Hepatocyte (in vitro differentiated cells): ENCODE results near the gene KRTAP10-2. TPM values are rescaled to one million over a fixed set of nuclear protein-coding genes. Genes with fewer than 3 reads are reported as not detected.
A peak's percentile ranks its signal among the peaks of the same experiment; 100 is the strongest.

ENCODE experiments used
- DNase-seq: peaks from one replicate; pipeline ENCODE4 v3.0.0-alpha.2; 2016; ENCODE audit warnings: low spot score
- H2AFZ ChIP-seq: fragments of 200-600 bp; sonication (generic); 2 replicates; pipeline ENCODE4 v1.6.0; 2016; ENCODE audit warnings: antibody characterized with exemption, mild to moderate bottlenecking
- H3K27ac ChIP-seq: fragments of 200-600 bp; sonication (generic); 2 replicates; pipeline ENCODE4 v1.5.1; 2016; ENCODE audit warnings: mild to moderate bottlenecking
- H3K27me3 ChIP-seq: fragments of 200-600 bp; sonication (generic); 2 replicates; pipeline ENCODE4 v1.6.1; 2016
- H3K36me3 ChIP-seq: fragments of 200-600 bp; sonication (generic); replicated peaks from 2 replicates; pipeline ENCODE4 v1.5.1; 2016; ENCODE audit warnings: low read depth; ENCODE audit not compliant: insufficient read depth
- H3K4me1 ChIP-seq: fragments of 200-600 bp; sonication (generic); 2 replicates; pipeline ENCODE4 v1.5.1; 2016; ENCODE audit warnings: mild to moderate bottlenecking, moderate library complexity; ENCODE audit not compliant: insufficient read depth
- H3K4me2 ChIP-seq: fragments of 200-600 bp; sonication (generic); 2 replicates; pipeline ENCODE4 v1.6.0; 2016
- H3K4me3 ChIP-seq: fragments of 200-600 bp; sonication (generic); 2 replicates; pipeline ENCODE4 v1.5.1; 2016; ENCODE audit warnings: mild to moderate bottlenecking
- H3K79me2 ChIP-seq: fragments of 200-600 bp; sonication (generic); 2 replicates; pipeline ENCODE4 v1.6.0; 2017; ENCODE audit warnings: mild to moderate bottlenecking
- H3K9me2 ChIP-seq: fragments of 200-600 bp; sonication (generic); replicated peaks from 2 replicates; pipeline ENCODE4 v1.6.0; 2017; ENCODE audit warnings: mild to moderate bottlenecking; ENCODE audit not compliant: insufficient read depth
- H3K9me3 ChIP-seq: fragments of 200-600 bp; sonication (generic); 2 replicates; pipeline ENCODE4 v1.5.1; 2016; ENCODE audit warnings: low read depth, mild to moderate bottlenecking
- H4K20me1 ChIP-seq: fragments of 200-600 bp; sonication (generic); 2 replicates; pipeline ENCODE4 v1.6.0; 2016; ENCODE audit warnings: mild to moderate bottlenecking; ENCODE audit not compliant: insufficient read depth, poor library complexity, severe bottlenecking
- EZH2 ChIP-seq: fragments of 200-600 bp; sonication (generic); IDR thresholded peaks from 2 replicates; pipeline ENCODE4 v1.6.1; 2016; ENCODE audit warnings: antibody characterized with exemption, mild to moderate bottlenecking, borderline replicate concordance
- EZH2phosphoT487 ChIP-seq: fragments of 200-600 bp; sonication (generic); IDR thresholded peaks from one replicate; pipeline ENCODE4 v1.6.1; 2018; ENCODE audit warnings: antibody characterized with exemption, mild to moderate bottlenecking, low read depth, moderate library complexity; ENCODE audit not compliant: unreplicated experiment, severe bottlenecking
- WGBS: methylation state at CpG from one replicate; pipeline ENCODE4 v1.1.6; 2016; ENCODE audit warnings: low lambda C conversion rate; ENCODE audit errors: missing lambda C conversion rate; 5-methylcytosine and 5-hydroxymethylcytosine counted together
- polyA plus RNA-seq: library from polyadenylated mRNA; unstranded; fragments of >200 nt; fragmentation: Nextera tagmentation; extraction: Ambion mirVana; gene quantifications from 2 replicates; pipeline ENCODE4 v1.2.1, GENCODE V29; 2016
- total RNA-seq: library from RNA; depleted of rRNA; stranded (reverse); fragments of >200 nt; gene quantifications from 2 replicates; pipeline ENCODE4 v1.2.3, GENCODE V29; 2014
- TF ChIP-seq, protein P1 (sequence below): fragments of 200-600 bp; sonication (generic); IDR thresholded peaks from 2 replicates; pipeline ENCODE4 v1.5.1; 2016; ENCODE audit warnings: antibody characterized with exemption, mild to moderate bottlenecking; ENCODE audit not compliant: poor library complexity

The KRTAP10-2 gene
- total and polyA plus RNA-seq, 2 experiments from 2014 or later, result not detected

DNA sequence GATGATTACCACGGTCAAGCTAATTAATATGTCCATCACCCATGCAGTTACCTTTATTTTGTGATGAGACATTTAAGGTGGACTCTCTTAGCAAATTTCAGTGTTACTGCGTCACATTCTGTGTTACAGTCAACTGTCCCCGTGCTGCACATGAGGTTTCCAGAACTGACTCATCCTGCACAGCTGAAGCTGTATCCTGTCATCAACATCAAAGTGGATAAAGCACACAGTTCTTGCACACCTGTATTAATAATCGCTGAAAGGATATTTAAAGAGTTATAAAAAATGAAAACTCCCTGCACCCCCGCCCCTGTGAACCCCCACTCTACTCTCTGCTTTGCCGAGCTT is 32.5 kb upstream of the KRTAP10-2 start:
- H3K27me3 ChIP-seq, result peaks cover 4% of the 10 kb centered on the region
- no peak overlapping the region for H2AFZ ChIP-seq
- no peak overlapping the region for H3K4me3 ChIP-seq
- 75% methylated on average over 6 of the region's 6 CpGs for WGBS
- no peaks in the 10 kb centered on the region for H3K4me1 ChIP-seq
- no peaks in the 10 kb centered on the region for H4K20me1 ChIP-seq
- H3K4me2 ChIP-seq, result no peak overlapping the region
- H3K9me2 ChIP-seq, result no peaks in the 10 kb centered on the region
- TF ChIP-seq, protein P1, sequence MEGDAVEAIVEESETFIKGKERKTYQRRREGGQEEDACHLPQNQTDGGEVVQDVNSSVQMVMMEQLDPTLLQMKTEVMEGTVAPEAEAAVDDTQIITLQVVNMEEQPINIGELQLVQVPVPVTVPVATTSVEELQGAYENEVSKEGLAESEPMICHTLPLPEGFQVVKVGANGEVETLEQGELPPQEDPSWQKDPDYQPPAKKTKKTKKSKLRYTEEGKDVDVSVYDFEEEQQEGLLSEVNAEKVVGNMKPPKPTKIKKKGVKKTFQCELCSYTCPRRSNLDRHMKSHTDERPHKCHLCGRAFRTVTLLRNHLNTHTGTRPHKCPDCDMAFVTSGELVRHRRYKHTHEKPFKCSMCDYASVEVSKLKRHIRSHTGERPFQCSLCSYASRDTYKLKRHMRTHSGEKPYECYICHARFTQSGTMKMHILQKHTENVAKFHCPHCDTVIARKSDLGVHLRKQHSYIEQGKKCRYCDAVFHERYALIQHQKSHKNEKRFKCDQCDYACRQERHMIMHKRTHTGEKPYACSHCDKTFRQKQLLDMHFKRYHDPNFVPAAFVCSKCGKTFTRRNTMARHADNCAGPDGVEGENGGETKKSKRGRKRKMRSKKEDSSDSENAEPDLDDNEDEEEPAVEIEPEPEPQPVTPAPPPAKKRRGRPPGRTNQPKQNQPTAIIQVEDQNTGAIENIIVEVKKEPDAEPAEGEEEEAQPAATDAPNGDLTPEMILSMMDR, result no peak
- no peak for TF ChIP-seq EZH2phosphoT487
- no peak for TF ChIP-seq EZH2
- no peak for DNase-seq
- no peaks in the 10 kb centered on the region for H3K36me3 ChIP-seq
- H3K27ac ChIP-seq, result no peak overlapping the region
- H3K79me2 ChIP-seq, result no peaks in the 10 kb centered on the region
- no peaks in the 10 kb centered on the region for H3K9me3 ChIP-seq

DNA sequence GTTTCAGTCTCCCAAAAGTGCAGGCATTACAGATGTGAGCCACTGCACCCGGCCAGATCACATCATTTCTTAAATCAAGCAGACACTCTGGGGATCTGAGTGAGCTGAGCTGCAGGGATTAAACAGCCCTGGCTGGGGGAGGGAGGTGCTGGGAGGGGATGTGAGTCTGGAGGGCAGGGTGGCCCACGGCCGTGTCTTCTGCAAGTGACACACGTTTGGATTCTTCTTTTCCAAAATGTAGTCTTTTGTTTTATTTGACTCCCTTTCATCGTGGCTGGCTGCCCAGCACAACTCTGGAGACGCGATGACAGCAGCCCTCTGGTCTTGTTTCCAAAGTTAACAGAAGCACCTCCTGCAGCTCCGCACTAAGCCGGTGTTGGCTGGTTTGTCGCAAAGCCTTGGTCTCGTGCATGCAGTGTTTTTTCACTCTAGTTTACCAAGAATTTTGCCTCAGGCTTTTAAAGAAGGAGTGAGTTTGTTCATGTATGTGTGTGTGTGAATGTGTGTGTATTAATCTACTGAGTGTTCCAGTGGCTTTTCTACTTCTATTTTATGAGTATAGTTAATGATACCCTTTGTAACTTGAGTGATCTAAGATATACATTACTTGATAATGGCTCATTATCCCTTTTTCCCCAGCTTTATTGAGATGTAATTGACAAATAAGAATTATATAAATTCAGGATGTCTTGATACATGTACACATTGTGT is 31.9 kb upstream of the KRTAP10-2 start:
- Histone ChIP-seq H3K4me2 (no peak overlapping the region), H4K20me1 (no peaks in the 10 kb centered on the region), H3K27me3 (peaks cover 4% of the 10 kb centered on the region), H3K79me2 (no peaks in the 10 kb centered on the region), H2AFZ (no peak overlapping the region), H3K36me3 (no peaks in the 10 kb centered on the region), H3K9me2 (no peaks in the 10 kb centered on the region), H3K9me3 (no peaks in the 10 kb centered on the region), H3K4me3 (no peak overlapping the region), H3K27ac (no peak overlapping the region), H3K4me1 (no peaks in the 10 kb centered on the region)
- WGBS, result 39% methylated on average over 10 of the region's 11 CpGs
- DNase-seq, result peak; percentile 41
- TF ChIP-seq EZH2 (no peak), EZH2phosphoT487 (no peak)
- TF ChIP-seq, protein P1, result no peak

DNA sequence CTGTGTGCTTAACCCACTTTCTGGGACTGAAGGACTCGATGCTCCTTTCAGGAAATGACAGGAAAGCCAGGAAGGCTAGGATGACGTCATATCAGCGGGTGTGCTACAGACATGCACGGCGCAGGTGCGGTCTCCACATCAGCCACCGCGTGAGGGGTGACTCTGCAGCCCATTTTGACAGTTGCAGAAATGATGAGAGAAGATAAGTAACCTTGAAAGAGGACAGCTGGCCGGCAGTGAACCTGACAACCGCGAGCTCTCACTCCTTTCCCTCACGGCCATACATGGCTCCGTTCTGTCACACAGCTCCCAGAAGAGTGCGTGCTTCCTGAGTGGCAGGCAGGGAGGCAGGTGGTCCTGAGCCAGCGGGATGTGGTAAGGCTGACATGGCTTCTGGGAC is 30.8 kb upstream of the KRTAP10-2 start:
- Histone ChIP-seq H4K20me1 (no peaks in the 10 kb centered on the region), H3K36me3 (no peaks in the 10 kb centered on the region), H3K9me3 (no peaks in the 10 kb centered on the region), H2AFZ (no peak overlapping the region), H3K27ac (no peak overlapping the region), H3K27me3 (peaks cover 4% of the 10 kb centered on the region), H3K79me2 (no peaks in the 10 kb centered on the region), H3K4me2 (no peak overlapping the region), H3K4me3 (no peak overlapping the region), H3K4me1 (no peaks in the 10 kb centered on the region), H3K9me2 (no peaks in the 10 kb centered on the region)
- no peak for DNase-seq
- TF ChIP-seq EZH2 (no peak), EZH2phosphoT487 (no peak)
- TF ChIP-seq, protein P1, result no peak
- 90% methylated on average over 14 of the region's 15 CpGs for WGBS
